HCT116 (cell line): Measurements from ENCODE around the gene SCRN2.

Experiments used
- CEBPB ChIP-seq: IDR thresholded peaks from 2 replicates; pipeline ENCODE4 v1.6.1; 2012; ENCODE audit warnings: low read depth
- CTCF ChIP-seq, 3 experiments: fragments of 200-600 bp in 1 of 3; sonication (generic) in 1 of 3; IDR thresholded peaks in 2 of 3; conservative IDR thresholded peaks in 1 of 3; 2 replicates each; pipeline ENCODE4 v1.5.1; 2012 to 2017; ENCODE audit warnings: low read depth in 2 of 3, low read length in 2 of 3, antibody characterized with exemption in 1 of 3, borderline replicate concordance in 1 of 3, control low read depth in 1 of 3, mild to moderate bottlenecking in 1 of 3, mixed read lengths in 1 of 3, mixed run types in 1 of 3, moderate library complexity in 1 of 3; ENCODE audit not compliant: insufficient read depth in 1 of 3
- POLR2A ChIP-seq: IDR thresholded peaks from 2 replicates; pipeline ENCODE4 v1.7.0; 2011; ENCODE audit warnings: borderline replicate concordance; ENCODE audit not compliant: insufficient read depth, insufficient read length; ENCODE audit errors: extremely low read depth
- POLR2AphosphoS5 ChIP-seq: IDR thresholded peaks from 2 replicates; pipeline ENCODE4 v1.6.1; 2011; ENCODE audit warnings: mild to moderate bottlenecking, low read depth, low read length, moderate library complexity
- RAD21 ChIP-seq: IDR thresholded peaks from 2 replicates; pipeline ENCODE4 v1.6.1; 2012; ENCODE audit warnings: low read depth, mild to moderate bottlenecking
- SIN3A ChIP-seq: IDR thresholded peaks from 2 replicates; pipeline ENCODE4 v1.6.1; 2012; ENCODE audit warnings: low read depth
- ZFX ChIP-seq: fragments of 450-650 bp; IDR thresholded peaks from 2 replicates; pipeline ENCODE4 v1.6.1; 2017

GRCh38 chr17:47821424-47822391 lies 19.4 kb downstream of the SCRN2 start, which contains the start of gene OSBPL7:
- TF ChIP-seq CTCF (IDR thresholded peaks at IDR 0.05 in 2 of 3, conservative IDR thresholded peaks at IDR 0.05 in 1 of 3; ENCODE audit: borderline replicate concordance in 1 of 3, insufficient read depth in 1 of 3, low read depth in 2 of 3, low read length in 2 of 3): peak; percentile 7 to 62 (median 49); a peak in 4 of 6 replicates
- no peak for TF ChIP-seq ZFX
- no peak for TF ChIP-seq RAD21
- peak; percentile 95 for TF ChIP-seq POLR2AphosphoS5
- peak; percentile 59 for TF ChIP-seq POLR2A
- TF ChIP-seq SIN3A: no peak; the same call in none of the 2 replicates
- no peak for TF ChIP-seq CEBPB
